GM12801 (cell line): Measurements from ENCODE around the gene STX2.

Experiments used
- CTCF ChIP-seq: IDR thresholded peaks from one replicate; pipeline ENCODE4 v1.5.1; 2011; ENCODE audit warnings: control low read depth; ENCODE audit not compliant: insufficient read length; ENCODE audit errors: extremely low read depth

Gene STX2

GRCh38 chr12:130873106-130873795 lies 34.2 kb upstream of the STX2 start:
- TF ChIP-seq CTCF: no peak

- TF ChIP-seq CTCF: no peak
These were observed 33.4 kb upstream of the STX2 start for GRCh38 chr12:130872179-130873096.

GRCh38 chr12:130871286-130872178 lies 32.5 kb upstream of the STX2 start, which contains the start of gene RAN:
Gene RAN (plus strand): TSS chr12:130872066. CDS start chr12:130872594, 528 bp downstream.
- TF ChIP-seq CTCF: no peak

GRCh38 chr12:130870442-130871285 lies 31.6 kb upstream of the STX2 start:
- TF ChIP-seq CTCF: no peak

- TF ChIP-seq CTCF: no peak
These were observed 29.4 kb upstream of the STX2 start for GRCh38 chr12:130868412-130868811.

- no peak for TF ChIP-seq CTCF
These were observed 24.2 kb upstream of the STX2 start for GRCh38 chr12:130863298-130863697.
